GM12891 (cell line): ENCODE data around the gene ZMYND19.
"Not testable (repeated sequence)": the region's sequence is repeated elsewhere in the genome, so short reads cannot be mapped to it uniquely, and the experiment has no call there.

ENCODE experiments used
- DNase-seq: peaks from one replicate; pipeline ENCODE4 v3.0.0; 2011; ENCODE audit warnings: low spot score; ENCODE audit not compliant: insufficient read length
- FAIRE-seq: peaks from 2 replicates; lab custom pipeline; 2011; peaks lifted over from hg19 to GRCh38; lab: Jason Lieb, UNC
- PAX5 ChIP-seq: IDR thresholded peaks from 2 replicates; pipeline ENCODE4 v1.6.1; 2011; ENCODE audit warnings: low read length, moderate library complexity, mild to moderate bottlenecking; ENCODE audit not compliant: insufficient read depth, severe bottlenecking
- POLR2A ChIP-seq: IDR thresholded peaks from 2 replicates; pipeline ENCODE4 v1.6.1; 2011; ENCODE audit warnings: low read depth, low read length, control low read depth
- POLR2AphosphoS5 ChIP-seq: IDR thresholded peaks from 2 replicates; pipeline ENCODE4 v1.6.1; 2011; ENCODE audit warnings: low read depth, low read length, control low read depth
- POU2F2 ChIP-seq: IDR thresholded peaks from 2 replicates; pipeline ENCODE4 v1.6.1; 2011; ENCODE audit warnings: low read depth, mild to moderate bottlenecking, control low read depth, low read length, moderate library complexity
- SPI1 ChIP-seq: IDR thresholded peaks from 2 replicates; pipeline ENCODE4 v1.6.1; 2011; ENCODE audit warnings: low read depth, low read length, control low read depth
- TAF1 ChIP-seq: IDR thresholded peaks from 2 replicates; pipeline ENCODE4 v1.6.1; 2011; ENCODE audit warnings: low read depth, low read length, control low read depth

Gene ZMYND19

GRCh38 chr9:137534256-137535119, 55.8 kb downstream of the ZMYND19 start:
- TF ChIP-seq TAF1 (no peak), POU2F2 (no peak), SPI1 (no peak), PAX5 (no peak), POLR2A (no peak), POLR2AphosphoS5 (no peak)
- FAIRE-seq (peak; percentile 31), DNase-seq (no peak)

GRCh38 chr9:137532891-137533468, 57.3 kb downstream of the ZMYND19 start:
- DNase-seq, FAIRE-seq: not testable (repeated sequence)
